GM18505 (cell line): ENCODE data around the gene COX5B.
A peak's percentile ranks its signal among the peaks of the same experiment; 100 is the strongest.

ENCODE experiments used
- ATAC-seq: cut with Tn5 transposase; IDR thresholded peaks from one replicate; pipeline ENCODE4 v1.9.1; 2021; ENCODE audit not compliant: unreplicated experiment
- POLR2A ChIP-seq: IDR thresholded peaks from 4 replicates; pipeline ENCODE4 v1.6.1; 2011; ENCODE audit warnings: borderline replicate concordance; ENCODE audit not compliant: insufficient read depth, insufficient read length; ENCODE audit errors: extremely low read depth

The COX5B gene

GRCh38 chr2:97644023-97644717 is 1.7 kb upstream of the COX5B start:
- no peak for TF ChIP-seq POLR2A
- no peak for ATAC-seq

GRCh38 chr2:97645112-97645694 is 659 bp upstream of the COX5B start:
- ATAC-seq: peak; percentile 25
- no peak for TF ChIP-seq POLR2A

- TF ChIP-seq POLR2A: no peak
- no peak for ATAC-seq
Measured at GRCh38 chr2:97646977-97647376, 1.1 kb downstream of the COX5B start.

- TF ChIP-seq POLR2A: no peak
- ATAC-seq: no peak
Measured at GRCh38 chr2:97651114-97651513, 5.3 kb downstream of the COX5B start.

GRCh38 chr2:97653473-97653872 is 7.6 kb downstream of the COX5B start:
- no peak for TF ChIP-seq POLR2A
- no peak for ATAC-seq

- ATAC-seq: no peak
Measured at GRCh38 chr2:97653874-97654273, 8.0 kb downstream of the COX5B start.

GRCh38 chr2:97654309-97654708 is 8.4 kb downstream of the COX5B start:
- ATAC-seq: no peak
- TF ChIP-seq POLR2A: no peak

More at GRCh38 chr2:97653874-97654273, 8.0 kb downstream of the COX5B start:
- TF ChIP-seq POLR2A: no peak

- no peak for ATAC-seq
- TF ChIP-seq POLR2A: peak; percentile 23
Measured at GRCh38 chr2:97654791-97655190, 8.9 kb downstream of the COX5B start.

- ATAC-seq: no peak
- TF ChIP-seq POLR2A: no peak
Measured at GRCh38 chr2:97656129-97656755, 10.4 kb downstream of the COX5B start.

GRCh38 chr2:97656905-97657587 is 11.2 kb downstream of the COX5B start:
- ATAC-seq: no peak
- TF ChIP-seq POLR2A: no peak

GRCh38 chr2:97657986-97658690 is 12.3 kb downstream of the COX5B start:
- ATAC-seq: no peak
- TF ChIP-seq POLR2A: no peak

GRCh38 chr2:97658691-97659157 is 12.9 kb downstream of the COX5B start:
- ATAC-seq: no peak
- no peak for TF ChIP-seq POLR2A
